K562 (cell line): ENCODE measurements around the gene GMNC. TPM values are rescaled to one million over a fixed set of nuclear protein-coding genes. Genes with fewer than 3 reads are reported as not detected.

Experiments
- ATAC-seq: fragments of 200-7000 bp; cut with Tn5 transposase; 3 replicates; pipeline ENCODE4 v1.9.1; 2020; ENCODE audit warnings: moderate library complexity
- BruUV-seq: library from RNA; stranded (reverse); fragments of 400-500 nt; replicated peaks from 2 replicates; lab custom pipeline; 2021; lab: Mats Ljungman, UMichigan
- CTCF ChIA-PET: fragments of 300-600 bp; formaldehyde crosslinking; extraction: SDS; loops from one replicate; lab custom pipeline; 2021; ENCODE audit warnings: low intra/inter-chr PET ratio; lab: Yijun Ruan, JAX
- POLR2A ChIA-PET: fragments of 300-600, 350-650 bp; sonication (Branson Sonifier 250); formaldehyde crosslinking; extraction: SDS; loops from one replicate; lab custom pipeline; 2021; ENCODE audit warnings: antibody characterized with exemption, inconsistent platforms; lab: Yijun Ruan, JAX
- DNase-seq, 4 experiments: peaks; one replicate each; pipeline versions ENCODE4 v3.0.0 to v3.0.0-alpha.2; 2011 to 2018; ENCODE audit warnings: low spot score in 3 of 4, mixed read lengths in 3 of 4; ENCODE audit errors: extremely low read depth in 1 of 4
- FAIRE-seq: peaks from 2 replicates; lab custom pipeline; 2011; peaks lifted over from hg19 to GRCh38; lab: Jason Lieb, UNC
- H2AFZ ChIP-seq: 2 replicates; pipeline ENCODE4 v1.6.0; 2011; ENCODE audit warnings: low read depth, low read length, control low read depth, inconsistent platforms
- H3K27ac ChIP-seq: fragments of 200-600 bp; 3 replicates; pipeline ENCODE4 v1.8.0; 2011; ENCODE audit warnings: low read depth, mild to moderate bottlenecking, control low read depth, inconsistent platforms, low read length, moderate library complexity, mixed read lengths; ENCODE audit errors: extremely low read depth
- H3K27me3 ChIP-seq, 2 experiments: fragments of 300-600 bp in 1 of 2; 2 replicates in 1 of 2; 3 replicates in 1 of 2; pipeline versions ENCODE4 v1.6.0 to v1.8.0; 2011; ENCODE audit warnings: inconsistent platforms in 2 of 2, low read length in 2 of 2, mild to moderate bottlenecking in 1 of 2, mixed read lengths in 1 of 2, moderate library complexity in 1 of 2; ENCODE audit not compliant: control insufficient read depth in 2 of 2, insufficient read depth in 2 of 2
- H3K36me3 ChIP-seq: fragments of 300-600 bp; 3 replicates; pipeline ENCODE4 v1.8.0; 2011; ENCODE audit warnings: mild to moderate bottlenecking, low read length, inconsistent platforms; ENCODE audit not compliant: control insufficient read depth, insufficient read depth
- H3K4me1 ChIP-seq, 2 experiments: fragments of 200-600 bp in 1 of 2; replicated peaks in 1 of 2; 2 replicates in 1 of 2; 3 replicates in 1 of 2; pipeline versions ENCODE4 v1.5.1 to v1.8.0; 2011; ENCODE audit warnings: inconsistent platforms in 2 of 2, low read length in 2 of 2, mild to moderate bottlenecking in 1 of 2, mixed read lengths in 1 of 2, moderate library complexity in 1 of 2; ENCODE audit not compliant: control insufficient read depth in 2 of 2, insufficient read depth in 2 of 2
- H3K4me2 ChIP-seq: 2 replicates; pipeline ENCODE4 v1.6.1; 2011; ENCODE audit warnings: low read length, control low read depth, inconsistent platforms, mixed read lengths; ENCODE audit not compliant: insufficient read depth
- H3K4me3 ChIP-seq: fragments of 200-600 bp; sonication (generic), shearing (Covaris generic); 2 replicates; pipeline ENCODE4 v1.5.1; 2016; ENCODE audit warnings: control low read depth, inconsistent platforms
- H3K79me2 ChIP-seq: fragments of 200-600 bp; 3 replicates; pipeline ENCODE4 v1.8.0; 2011; ENCODE audit warnings: low read length, inconsistent platforms; ENCODE audit not compliant: control insufficient read depth, insufficient read depth
- H3K9ac ChIP-seq, 2 experiments: 2 replicates each; pipeline versions ENCODE4 v1.6.0 to v1.6.1; 2011; ENCODE audit warnings: low read depth in 2 of 2, low read length in 2 of 2, control low read depth in 1 of 2, inconsistent platforms in 1 of 2, mild to moderate bottlenecking in 1 of 2, mixed read lengths in 1 of 2; ENCODE audit not compliant: insufficient read depth in 1 of 2
- H3K9me1 ChIP-seq: one replicate; pipeline ENCODE4 v1.6.0; 2011; ENCODE audit warnings: inconsistent platforms, mild to moderate bottlenecking, low read length, moderate library complexity; ENCODE audit not compliant: control insufficient read depth, insufficient read depth
- H3K9me3 ChIP-seq: replicated peaks from 2 replicates; pipeline ENCODE4 v1.5.1; 2011; ENCODE audit warnings: low read depth, low read length, inconsistent platforms; ENCODE audit not compliant: control insufficient read depth, insufficient read depth
- H4K20me1 ChIP-seq: replicated peaks from 2 replicates; pipeline ENCODE4 v1.6.1; 2011; ENCODE audit warnings: low read length, inconsistent platforms, mixed read lengths; ENCODE audit not compliant: control insufficient read depth, insufficient read depth
- CTCF ChIP-seq, 3 experiments: IDR thresholded peaks in 2 of 3; conservative IDR thresholded peaks in 1 of 3; 2 replicates each; pipeline ENCODE4 v1.5.1; 2011 to 2012; ENCODE audit warnings: low read length in 3 of 3, mild to moderate bottlenecking in 3 of 3, control low read depth in 2 of 3, improper control_type of control experiment in 1 of 3, inconsistent platforms in 1 of 3, low read depth in 1 of 3, mixed read lengths in 1 of 3, moderate library complexity in 1 of 3; ENCODE audit not compliant: insufficient read depth in 2 of 3
- FOS ChIP-seq: IDR thresholded peaks from 3 replicates; pipeline ENCODE4 v1.6.1; 2011; ENCODE audit not compliant: insufficient read length; ENCODE audit errors: extremely low read depth
- MLX ChIP-seq, 2 experiments: fragments of 450-650 bp in 1 of 2; sonication (generic) in 1 of 2; formaldehyde crosslinking; conservative IDR thresholded peaks; 2 replicates each; pipeline versions ENCODE4 v1.4.0 to v1.8.1; 2020 to 2022; ENCODE audit warnings: mild to moderate bottlenecking in 1 of 2, missing genetic modification reagents in 1 of 2
- RAD21 ChIP-seq, 2 experiments: fragments of 250-450 bp in 1 of 2; fragments of 450-650 bp in 1 of 2; sonication (Bioruptor Pico) in 1 of 2; formaldehyde crosslinking in 1 of 2; IDR thresholded peaks in 1 of 2; conservative IDR thresholded peaks in 1 of 2; 2 replicates each; pipeline versions ENCODE4 v1.4.0 to v1.8.0; 2020 to 2022; ENCODE audit warnings: mild to moderate bottlenecking in 2 of 2, moderate library complexity in 1 of 2
- WGBS: fragments of 100-300 bp; shearing (Covaris generic); methylation state at CpG from one replicate; pipeline ENCODE4 v1.1.6; 2016; ENCODE audit warnings: low coverage, mixed read lengths; ENCODE audit not compliant: insufficient coverage; ENCODE audit errors: missing lambda C conversion rate; 5-methylcytosine and 5-hydroxymethylcytosine counted together
- in situ Hi-C: fragments of 300-500 bp; cut with MboI; formaldehyde crosslinking; loops from 4 replicates; pipeline ENCODE4 v1.15.0; 2018; ENCODE audit warnings: inconsistent platforms, mixed read lengths
- intact Hi-C: fragments of 100-400 bp; cut with micrococcal nuclease; formaldehyde crosslinking; loops from 2 replicates; pipeline ENCODE4 v1.14.2; 2022
- polyA plus RNA-seq, 8 experiments: library from polyadenylated mRNA; depleted of rRNA in 4 of 8; stranded (reverse) in 5 of 8; unstranded in 3 of 8; fragments of >200 nt; fragmentation: Nextera tagmentation in 2 of 8; fragmentation: Illumina TruSeq in 1 of 8; extraction: Ambion mirVana in 2 of 8; extraction: Trizol in 1 of 8; gene quantifications; 2 replicates each; pipeline versions ENCODE4 v1.2.1 to v1.2.3, GENCODE V29; 2011 to 2014; ENCODE audit warnings: inconsistent platforms in 1 of 8, missing spikeins in 1 of 8
- total RNA-seq, 7 experiments: library from RNA; depleted of rRNA in 6 of 7; stranded (reverse); fragments of >200 nt in 6 of 7; fragmentation: Illumina TruSeq in 2 of 7; extraction: Trizol in 2 of 7; gene quantifications; 2 replicates each; pipeline versions ENCODE4 v1.2.1 to v1.2.3, GENCODE V29; 2011 to 2021; ENCODE audit warnings: low replicate concordance in 1 of 7

Gene GMNC
- total and polyA plus RNA-seq, 9 of the 15 experiments (the other 6 are each of a cell fraction or from before 2014, with no cell fraction given): not detected

GRCh38 chr3:190811775-190812480 is 50.6 kb downstream of the GMNC start:
- Histone ChIP-seq H3K36me3 (no peaks in the 10 kb centered on the region), H3K79me2 (no peaks in the 10 kb centered on the region), H3K9me3 (no peaks in the 10 kb centered on the region), H3K27me3 (no peaks in the 10 kb centered on the region), H3K4me1 (no peaks in the 10 kb centered on the region), H3K4me3 (no peak overlapping the region), H4K20me1 (no peaks in the 10 kb centered on the region), H3K9me1 (no peaks in the 10 kb centered on the region), H3K9ac (no peak overlapping the region), H2AFZ (no peak overlapping the region), H3K4me2 (no peak overlapping the region), H3K27ac (no peak overlapping the region)
- DNase-seq (peak; percentile 4 to 30 (median 22)), ATAC-seq (no peak), FAIRE-seq (peak; percentile 29)
- ChIA-PET CTCF (no interaction called here), POLR2A (no interaction called here)
- no TSS peak for BruUV-seq
- no peak for TF ChIP-seq MLX (CRISPR knock-in tag; conservative IDR thresholded peaks at IDR 0.05)
- TF ChIP-seq CTCF (IDR thresholded peaks at IDR 0.05 in 2 of 3, conservative IDR thresholded peaks at IDR 0.05 in 1 of 3; ENCODE audit: insufficient read depth in 2 of 3, low read depth in 1 of 3, low read length in 3 of 3): peak; percentile 26 to 43 (median 39); a peak in 4 of 6 replicates
- no peak for TF ChIP-seq FOS
- peak in 1 of 2 experiments; percentile 38; a peak in 1 of 4 replicates for TF ChIP-seq RAD21 (CRISPR knock-in tag; conservative IDR thresholded peaks at IDR 0.05 in 1 of 2, IDR thresholded peaks at IDR 0.05 in 1 of 2)
- in situ Hi-C loops (no loop called here), intact Hi-C loops (loop anchor here (5.0 kb wide), 1 partner anchor 1630 kb away; no protein-coding TSS in a partner anchor)
- 2% methylated on average over 14 of the region's 14 CpGs for WGBS
